ENCODE data around the gene RASL11A.
"Not testable (repeated sequence)": the region's sequence is repeated elsewhere in the genome, so short reads cannot be mapped to it uniquely, and the experiment has no call there.

The RASL11A gene

DNA sequence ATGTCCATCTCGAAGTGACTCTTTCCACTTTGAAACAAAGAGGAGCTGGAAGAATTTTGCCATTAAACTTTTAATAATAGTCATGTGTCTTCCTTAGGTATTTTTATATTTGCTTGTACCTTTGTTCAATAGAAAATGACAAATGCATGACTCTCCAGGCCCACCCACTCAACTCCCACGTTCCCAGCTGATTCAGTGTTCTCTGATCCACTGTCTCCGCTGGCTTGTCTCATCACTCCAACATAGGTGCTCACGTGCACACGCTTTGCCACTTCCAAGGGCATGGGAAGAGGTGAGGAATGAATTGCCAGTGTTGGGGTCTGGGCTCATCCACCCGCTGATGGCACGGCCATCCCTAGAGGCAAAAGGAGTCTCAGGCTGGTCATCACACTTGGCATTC, 24.5 kb downstream of the RASL11A start:
- no peak overlapping the region for H3K4me3 ChIP-seq (ENCODE audit: control insufficient read depth, low read depth, low read length)
- DNase-seq (ENCODE audit: low read depth) = no peak
- TF ChIP-seq, protein P1, sequence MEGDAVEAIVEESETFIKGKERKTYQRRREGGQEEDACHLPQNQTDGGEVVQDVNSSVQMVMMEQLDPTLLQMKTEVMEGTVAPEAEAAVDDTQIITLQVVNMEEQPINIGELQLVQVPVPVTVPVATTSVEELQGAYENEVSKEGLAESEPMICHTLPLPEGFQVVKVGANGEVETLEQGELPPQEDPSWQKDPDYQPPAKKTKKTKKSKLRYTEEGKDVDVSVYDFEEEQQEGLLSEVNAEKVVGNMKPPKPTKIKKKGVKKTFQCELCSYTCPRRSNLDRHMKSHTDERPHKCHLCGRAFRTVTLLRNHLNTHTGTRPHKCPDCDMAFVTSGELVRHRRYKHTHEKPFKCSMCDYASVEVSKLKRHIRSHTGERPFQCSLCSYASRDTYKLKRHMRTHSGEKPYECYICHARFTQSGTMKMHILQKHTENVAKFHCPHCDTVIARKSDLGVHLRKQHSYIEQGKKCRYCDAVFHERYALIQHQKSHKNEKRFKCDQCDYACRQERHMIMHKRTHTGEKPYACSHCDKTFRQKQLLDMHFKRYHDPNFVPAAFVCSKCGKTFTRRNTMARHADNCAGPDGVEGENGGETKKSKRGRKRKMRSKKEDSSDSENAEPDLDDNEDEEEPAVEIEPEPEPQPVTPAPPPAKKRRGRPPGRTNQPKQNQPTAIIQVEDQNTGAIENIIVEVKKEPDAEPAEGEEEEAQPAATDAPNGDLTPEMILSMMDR (IDR thresholded peaks at IDR 0.05; ENCODE audit: control insufficient read depth, insufficient read depth, low read depth, low read length, missing control alignments) = no peak

DNA sequence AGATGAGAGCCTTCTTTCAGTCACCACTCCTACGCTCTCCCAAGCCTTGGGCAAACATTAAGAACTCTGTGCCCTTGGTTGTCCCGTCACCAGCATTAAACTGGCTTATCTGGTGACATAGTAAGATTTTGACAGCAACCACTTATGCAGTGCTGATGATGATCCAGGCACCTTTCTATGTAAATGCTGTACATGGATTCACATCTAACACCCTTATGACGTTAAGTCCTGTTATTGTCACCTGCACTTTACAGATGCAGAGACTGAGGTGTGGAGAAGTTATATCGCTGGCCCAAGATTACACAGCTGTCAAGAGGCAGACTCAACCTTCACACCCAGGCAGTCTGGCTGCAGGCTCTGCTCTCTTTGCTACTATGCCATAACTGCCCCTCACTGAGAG, 25.0 kb downstream of the RASL11A start:
- TF ChIP-seq, protein P1 (IDR thresholded peaks at IDR 0.05; ENCODE audit: control insufficient read depth, insufficient read depth, low read depth, low read length, missing control alignments) = no peak
- no peak for DNase-seq (ENCODE audit: low read depth)
- no peak overlapping the region for H3K4me3 ChIP-seq (ENCODE audit: control insufficient read depth, low read depth, low read length)

DNA sequence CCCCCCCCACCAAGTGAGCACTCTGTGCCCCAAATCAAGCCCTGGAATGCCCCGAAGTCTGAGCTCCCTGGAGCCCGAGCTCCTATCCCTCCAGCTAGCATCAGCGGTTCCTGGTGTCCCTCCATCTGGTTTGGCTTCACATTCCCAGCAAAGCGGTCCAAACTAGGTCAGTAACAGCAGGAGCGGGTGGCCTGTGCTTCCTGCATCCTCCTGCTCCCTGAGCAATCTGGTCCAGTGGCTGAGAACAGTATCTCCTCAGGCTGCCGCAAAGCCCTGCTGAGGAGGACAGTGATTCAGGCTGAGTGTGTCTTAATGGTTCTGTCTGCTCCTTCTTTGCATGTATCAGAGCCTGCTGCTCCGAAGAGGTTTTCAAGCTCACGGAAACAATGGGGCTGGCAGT, 25.9 kb downstream of the RASL11A start:
- TF ChIP-seq, protein P1 (IDR thresholded peaks at IDR 0.05; ENCODE audit: control insufficient read depth, insufficient read depth, low read depth, low read length, missing control alignments) = no peak
- DNase-seq (ENCODE audit: low read depth) = no peak

DNA sequence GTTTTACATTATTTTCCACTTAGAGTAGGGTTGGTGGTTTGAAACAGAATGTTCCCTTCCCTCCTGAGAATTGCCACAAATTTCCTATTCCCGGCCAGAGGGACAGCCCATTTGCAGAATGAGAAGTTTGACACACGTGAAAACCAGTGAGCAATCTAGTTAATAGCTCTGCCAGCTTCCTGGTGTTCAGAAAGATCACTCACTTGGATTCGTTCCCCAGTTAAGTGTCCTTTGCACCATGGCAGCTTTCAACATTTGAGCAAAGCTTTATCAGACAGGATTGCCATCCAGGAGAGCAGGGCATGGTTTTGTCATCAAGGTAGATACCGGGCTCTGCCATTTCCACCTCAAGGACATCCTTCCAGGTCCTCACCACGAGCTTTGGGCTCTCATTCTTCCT, 28.2 kb downstream of the RASL11A start:
- no peak for DNase-seq (ENCODE audit: low read depth)
- TF ChIP-seq, protein P1 (IDR thresholded peaks at IDR 0.05; ENCODE audit: control insufficient read depth, insufficient read depth, low read depth, low read length, missing control alignments) = no peak
- H3K4me3 ChIP-seq (ENCODE audit: control insufficient read depth, low read depth, low read length) = no peak overlapping the region

More for the DNA sequence above, 25.9 kb downstream of the RASL11A start:
- H3K4me3 ChIP-seq (ENCODE audit: control insufficient read depth, low read depth, low read length) = no peak overlapping the region

DNA sequence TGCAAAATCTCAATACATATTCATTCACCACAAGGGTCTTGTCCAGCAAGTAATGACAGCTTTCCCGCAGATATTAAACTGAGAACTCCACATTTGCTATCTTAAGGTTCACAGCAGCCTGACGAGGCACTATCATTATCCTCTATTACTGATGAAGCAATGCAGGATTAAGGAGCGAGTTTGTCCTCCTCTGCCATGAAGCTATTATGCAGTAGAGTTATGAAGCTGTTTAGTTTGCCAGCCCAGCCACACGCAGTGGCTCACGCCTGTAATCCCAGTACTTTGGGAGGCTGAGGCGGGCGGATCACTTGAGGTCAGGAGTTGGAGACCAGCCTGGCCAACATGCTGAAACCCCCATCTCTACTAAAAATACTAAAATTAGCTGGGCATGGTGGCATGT, 29.8 kb downstream of the RASL11A start:
- not testable (repeated sequence) for DNase-seq (ENCODE audit: low read depth); H3K4me3 ChIP-seq (ENCODE audit: control insufficient read depth, low read depth, low read length)

DNA sequence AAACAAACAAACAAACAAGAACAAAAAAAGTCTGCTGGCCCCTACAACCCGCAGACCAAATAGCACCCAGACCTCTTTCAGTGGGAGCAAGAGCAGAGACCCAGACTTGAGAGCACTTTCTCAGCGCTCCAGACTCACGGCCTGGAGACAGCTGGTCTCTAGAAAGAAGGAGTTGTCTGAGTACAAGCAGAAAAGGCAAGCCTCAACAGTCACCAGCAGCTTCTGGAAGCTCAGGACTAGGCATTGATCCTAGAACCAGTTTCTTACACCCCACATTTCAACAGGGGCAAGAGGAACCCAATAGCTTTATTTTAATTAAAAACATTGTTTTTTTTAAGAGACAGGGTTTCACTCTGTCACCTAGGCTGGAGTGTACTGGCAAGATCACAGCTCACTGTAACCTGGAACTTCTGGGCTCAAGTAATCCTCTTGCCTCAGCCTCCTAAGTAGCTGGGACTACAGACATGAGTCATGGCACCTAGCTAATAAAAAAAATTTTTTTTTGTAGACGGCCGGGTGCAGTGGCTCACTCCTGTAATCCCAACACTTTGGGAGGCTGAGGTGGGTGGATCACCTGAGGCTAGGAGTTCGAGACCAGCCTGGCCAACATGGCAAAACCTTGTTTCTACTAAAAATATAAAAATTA, 30.4 kb downstream of the RASL11A start:
- no peak overlapping the region for H3K4me3 ChIP-seq (ENCODE audit: control insufficient read depth, low read depth, low read length)
- TF ChIP-seq, protein P1 (IDR thresholded peaks at IDR 0.05; ENCODE audit: control insufficient read depth, insufficient read depth, low read depth, low read length, missing control alignments) = no peak
- no peak for DNase-seq (ENCODE audit: low read depth)

DNA sequence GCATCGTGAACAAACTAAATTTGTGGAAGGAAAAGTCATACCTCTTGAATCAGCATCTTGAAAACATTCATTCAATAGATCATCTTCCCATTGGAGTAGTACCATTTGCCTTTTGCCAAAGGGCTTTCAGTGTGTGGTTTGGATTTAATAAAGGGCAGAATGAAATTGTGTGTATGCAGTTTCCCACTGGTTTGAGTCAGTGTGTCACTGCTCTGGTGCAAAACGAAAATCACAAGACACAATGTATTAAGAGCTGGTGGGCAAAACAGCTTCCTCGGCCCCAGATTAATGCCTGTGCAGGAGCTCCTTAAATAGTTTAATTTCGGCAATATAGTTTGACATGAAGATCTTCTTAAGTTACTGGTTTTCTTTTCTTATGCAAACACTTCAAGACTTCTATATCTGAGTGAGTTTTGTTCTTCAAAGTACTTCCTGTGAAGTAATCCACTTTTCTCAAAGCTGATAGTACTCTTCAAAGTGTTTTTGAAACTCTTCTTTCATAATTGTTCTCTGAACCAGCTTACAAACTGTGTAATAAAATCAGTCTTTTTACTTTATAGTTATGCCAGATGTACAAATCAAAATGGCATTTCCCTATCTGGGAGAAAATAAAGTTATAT, 32.1 kb downstream of the RASL11A start:
- TF ChIP-seq, protein P1 (IDR thresholded peaks at IDR 0.05; ENCODE audit: control insufficient read depth, insufficient read depth, low read depth, low read length, missing control alignments) = no peak
- no peak overlapping the region for H3K4me3 ChIP-seq (ENCODE audit: control insufficient read depth, low read depth, low read length)
- DNase-seq (ENCODE audit: low read depth) = no peak

Measured in AG09309 (cell line).